ENCODE data around the gene BCORL1. TPM values are rescaled to one million over a fixed set of nuclear protein-coding genes. Genes with fewer than 3 reads are reported as not detected.

The BCORL1 gene
- total RNA-seq, 3 donors from 2014 or later (not counting 1 experiment from before 2014, with no cell fraction given): 6.5 to 10.5 (median 9.9) TPM

- Histone ChIP-seq H3K4me3 (ENCODE audit: low read length) (no peak overlapping the region), H3K27ac (ENCODE audit: low read length) (no peak overlapping the region), H3K9me3 (ENCODE audit: control insufficient read depth, insufficient read depth, low read length) (no peaks in the 10 kb centered on the region), H3K4me1 (ENCODE audit: control insufficient read depth, insufficient read depth, low read length) (peaks cover 27% of the 10 kb centered on the region), H3K36me3 (ENCODE audit: control insufficient read depth, insufficient read depth, low read length) (no peaks in the 10 kb centered on the region), H3K27me3 (ENCODE audit: control insufficient read depth, insufficient read depth, low read length) (no peaks in the 10 kb centered on the region)
- no peaks in the 10 kb centered on the region for H3K27me3 Mint-ChIP-seq (ENCODE audit: low read depth in 2 of 2)
- TF ChIP-seq CTCF (IDR thresholded peaks at IDR 0.05): no peak
- intact Hi-C loops (cut with micrococcal nuclease): loop anchor here (5.0 kb wide), 1 partner anchor 49 kb away; no protein-coding TSS in a partner anchor
- ATAC-seq: no peak
- no peak overlapping the region for H3K4me3 Mint-ChIP-seq
- no peaks in the 10 kb centered on the region for H3K36me3 Mint-ChIP-seq
- H3K4me1 Mint-ChIP-seq: peaks cover 7 to 23% of the 10 kb centered on the region in 2 donors
- H3K9me3 Mint-ChIP-seq: no peaks in the 10 kb centered on the region
- WGBS (ENCODE audit: insufficient coverage): no CpG with 5 or more reads among the region's 17 CpGs
- H3K27ac Mint-ChIP-seq: peak overlapping the region in 1 of 2 donors; percentile 47
- no peak for DNase-seq
These were observed 1.3 kb upstream of the BCORL1 start for GRCh38 chrX:129981200-129981553.

GRCh38 chrX:129981752-129982299 is 609 bp upstream of the BCORL1 start:
- Histone ChIP-seq H3K4me1 (ENCODE audit: control insufficient read depth, insufficient read depth, low read length) (peaks cover 27% of the 10 kb centered on the region), H3K9me3 (ENCODE audit: control insufficient read depth, insufficient read depth, low read length) (no peaks in the 10 kb centered on the region), H3K4me3 (ENCODE audit: low read length) (no peak overlapping the region), H3K36me3 (ENCODE audit: control insufficient read depth, insufficient read depth, low read length) (no peaks in the 10 kb centered on the region), H3K27me3 (ENCODE audit: control insufficient read depth, insufficient read depth, low read length) (no peaks in the 10 kb centered on the region), H3K27ac (ENCODE audit: low read length) (no peak overlapping the region)
- 0% methylated on average over 13 of the region's 29 CpGs for WGBS (ENCODE audit: insufficient coverage)
- no peaks in the 10 kb centered on the region for H3K9me3 Mint-ChIP-seq
- H3K27me3 Mint-ChIP-seq (ENCODE audit: low read depth in 2 of 2): no peaks in the 10 kb centered on the region
- ATAC-seq (no peak), DNase-seq (peak in 1 of 2 donors; percentile 27)
- TF ChIP-seq CTCF (IDR thresholded peaks at IDR 0.05): no peak
- H3K27ac Mint-ChIP-seq: no peak overlapping the region
- intact Hi-C loops (cut with micrococcal nuclease): loop anchor here (5.0 kb wide), 1 partner anchor 50 kb away; no protein-coding TSS in a partner anchor
- H3K4me1 Mint-ChIP-seq: peaks cover 7 to 23% of the 10 kb centered on the region in 2 donors
- no peak overlapping the region for H3K4me3 Mint-ChIP-seq
- H3K36me3 Mint-ChIP-seq: no peaks in the 10 kb centered on the region

GRCh38 chrX:129983575-129984110 is 1.2 kb downstream of the BCORL1 start:
- TF ChIP-seq CTCF (IDR thresholded peaks at IDR 0.05): no peak
- ATAC-seq (no peak), DNase-seq (no peak)
- intact Hi-C loops (cut with micrococcal nuclease): loop anchor here (1.0 to 5.0 kb wide), 2 partner anchors 41 to 51 kb away; no protein-coding TSS in a partner anchor
- peaks cover 27% of the 10 kb centered on the region for H3K4me1 ChIP-seq (ENCODE audit: control insufficient read depth, insufficient read depth, low read length)
- H3K4me1 Mint-ChIP-seq: peaks cover 7 to 20% of the 10 kb centered on the region in 2 donors
- H3K27me3 Mint-ChIP-seq (ENCODE audit: low read depth in 2 of 2): no peaks in the 10 kb centered on the region
- 0% methylated on average over 37 of the region's 48 CpGs for WGBS (ENCODE audit: insufficient coverage)
- H3K36me3 ChIP-seq (ENCODE audit: control insufficient read depth, insufficient read depth, low read length): no peaks in the 10 kb centered on the region
- no peaks in the 10 kb centered on the region for H3K9me3 Mint-ChIP-seq
- H3K4me3 ChIP-seq (ENCODE audit: low read length): no peak overlapping the region
- H3K27me3 ChIP-seq (ENCODE audit: control insufficient read depth, insufficient read depth, low read length): no peaks in the 10 kb centered on the region
- no peak overlapping the region for H3K27ac Mint-ChIP-seq
- H3K36me3 Mint-ChIP-seq: no peaks in the 10 kb centered on the region
- H3K9me3 ChIP-seq (ENCODE audit: control insufficient read depth, insufficient read depth, low read length): no peaks in the 10 kb centered on the region
- H3K4me3 Mint-ChIP-seq: no peak overlapping the region
- no peak overlapping the region for H3K27ac ChIP-seq (ENCODE audit: low read length)
